ENCODE results near the gene CDH22.

Gene CDH22, protein sequence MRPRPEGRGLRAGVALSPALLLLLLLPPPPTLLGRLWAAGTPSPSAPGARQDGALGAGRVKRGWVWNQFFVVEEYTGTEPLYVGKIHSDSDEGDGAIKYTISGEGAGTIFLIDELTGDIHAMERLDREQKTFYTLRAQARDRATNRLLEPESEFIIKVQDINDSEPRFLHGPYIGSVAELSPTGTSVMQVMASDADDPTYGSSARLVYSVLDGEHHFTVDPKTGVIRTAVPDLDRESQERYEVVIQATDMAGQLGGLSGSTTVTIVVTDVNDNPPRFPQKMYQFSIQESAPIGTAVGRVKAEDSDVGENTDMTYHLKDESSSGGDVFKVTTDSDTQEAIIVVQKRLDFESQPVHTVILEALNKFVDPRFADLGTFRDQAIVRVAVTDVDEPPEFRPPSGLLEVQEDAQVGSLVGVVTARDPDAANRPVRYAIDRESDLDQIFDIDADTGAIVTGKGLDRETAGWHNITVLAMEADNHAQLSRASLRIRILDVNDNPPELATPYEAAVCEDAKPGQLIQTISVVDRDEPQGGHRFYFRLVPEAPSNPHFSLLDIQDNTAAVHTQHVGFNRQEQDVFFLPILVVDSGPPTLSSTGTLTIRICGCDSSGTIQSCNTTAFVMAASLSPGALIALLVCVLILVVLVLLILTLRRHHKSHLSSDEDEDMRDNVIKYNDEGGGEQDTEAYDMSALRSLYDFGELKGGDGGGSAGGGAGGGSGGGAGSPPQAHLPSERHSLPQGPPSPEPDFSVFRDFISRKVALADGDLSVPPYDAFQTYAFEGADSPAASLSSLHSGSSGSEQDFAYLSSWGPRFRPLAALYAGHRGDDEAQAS

DNA sequence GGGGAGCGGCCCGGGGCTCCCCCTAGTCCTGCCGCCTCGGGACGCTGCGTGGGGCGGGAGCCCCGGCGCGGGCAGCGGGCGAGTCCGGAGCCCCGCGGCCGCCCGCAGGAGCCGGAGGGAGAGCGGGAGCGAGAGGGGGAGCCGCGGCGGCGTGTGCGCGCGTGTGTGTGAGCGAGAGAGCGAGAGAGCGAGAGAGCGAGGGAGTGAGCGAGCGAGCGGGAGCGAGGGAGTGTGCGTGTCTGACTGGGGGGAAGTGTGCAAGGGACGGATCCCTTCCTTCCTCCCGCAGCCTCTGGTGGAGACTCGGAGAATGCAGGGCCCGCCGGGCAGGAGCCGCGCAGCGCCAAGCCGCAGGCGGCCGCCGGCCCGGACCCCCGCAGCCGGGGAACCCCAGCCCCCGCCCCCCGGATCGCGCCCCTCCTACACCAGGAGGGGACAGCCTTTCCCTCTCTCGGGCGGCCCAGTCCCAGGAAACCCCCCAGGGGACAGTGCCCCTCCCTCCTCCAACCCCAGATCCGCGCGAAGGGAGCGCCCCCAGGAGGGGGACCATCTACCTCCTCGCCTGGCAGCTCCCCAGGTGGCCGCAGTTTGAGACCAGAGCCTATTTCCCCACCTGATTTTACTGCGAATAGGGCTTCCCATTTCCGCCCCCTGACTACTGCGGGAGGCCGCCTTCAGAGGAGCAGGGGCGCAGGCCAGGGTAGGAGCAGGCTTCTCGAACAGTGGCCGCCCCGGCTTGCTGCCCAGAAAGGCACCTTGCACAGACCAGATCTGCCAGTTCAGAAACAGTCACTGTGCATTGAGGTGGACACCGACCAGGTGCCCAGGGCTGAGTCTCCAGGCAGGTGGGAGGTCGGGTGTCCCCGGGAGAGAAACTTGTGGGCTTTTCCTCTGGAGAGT lies at the start of gene CDH22:
Gene CDH22 (minus strand): TSS at position 241 of the 900 bp plus-strand sequence. CDS start 57,204 bp downstream, outside the sequence.
- DNase-seq, result peak in 4 of 6 experiments; percentile 7 to 21 (median 10)

DNA sequence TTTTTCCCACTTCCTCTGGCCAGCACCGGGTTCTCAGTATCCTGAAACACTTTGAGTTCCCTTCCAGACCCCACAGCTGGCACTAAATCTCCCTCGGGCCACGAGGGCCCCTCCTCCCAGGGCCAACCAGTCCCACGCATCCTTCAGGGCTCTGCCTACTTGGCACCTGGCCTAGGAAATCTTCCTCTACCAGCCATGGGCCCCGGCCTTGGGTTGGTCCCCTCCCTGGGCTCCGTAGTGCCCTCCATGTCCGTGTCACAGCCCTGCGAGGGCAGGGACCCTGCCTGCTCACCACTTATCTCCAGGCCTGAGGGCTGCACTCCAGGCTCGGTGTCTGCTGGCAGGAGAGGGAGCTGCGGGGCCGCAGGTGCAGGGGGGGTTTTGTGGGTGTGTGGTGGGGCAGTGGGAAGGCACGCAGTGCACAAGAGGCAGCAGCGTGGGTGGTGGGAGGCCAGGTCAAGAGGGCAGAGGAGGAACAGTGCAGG lies 48.8 kb upstream of the CDH22 start:
- peak in 1 of 6 experiments; percentile 20 for DNase-seq

DNA sequence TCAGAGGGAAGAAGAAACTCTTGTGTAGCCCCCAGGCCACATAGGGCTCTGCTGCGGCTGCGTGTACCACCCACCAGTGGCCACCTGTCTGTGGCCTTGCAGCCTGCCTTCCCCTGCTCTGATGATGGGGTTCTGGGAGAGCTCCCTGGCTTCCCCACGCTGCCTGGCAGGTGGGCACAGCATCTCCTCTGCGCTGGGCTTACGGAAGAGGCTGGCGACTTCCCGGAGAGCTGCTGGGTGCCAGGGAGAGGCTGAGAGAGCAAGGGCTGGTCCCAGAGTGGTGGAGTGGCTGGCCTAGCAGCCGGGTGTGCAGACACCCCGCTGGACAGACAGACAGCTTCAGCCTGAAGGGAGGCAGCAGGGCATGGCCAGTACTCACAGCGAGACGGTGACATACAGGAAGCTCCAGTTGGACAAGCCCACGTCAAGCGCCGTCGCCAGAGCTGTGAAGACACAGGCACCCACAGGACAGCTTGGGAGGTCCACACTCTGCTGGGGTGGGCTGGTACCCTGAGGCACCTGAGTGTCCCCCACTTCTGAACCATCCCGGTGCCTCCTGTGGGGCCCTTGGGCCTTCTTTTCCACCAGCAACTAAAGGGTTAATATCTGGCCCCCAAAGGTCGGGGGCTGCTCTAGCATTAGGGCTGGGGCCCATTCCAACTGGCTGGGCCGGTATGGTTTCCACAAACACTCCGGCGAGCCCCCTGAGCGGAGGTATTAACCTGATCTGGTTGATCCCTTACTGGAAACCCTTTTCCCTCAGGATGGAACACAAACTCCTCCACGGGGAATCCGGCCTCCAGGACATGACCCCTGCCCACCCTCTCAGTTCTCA lies 48.1 kb upstream of the CDH22 start:
- no peak for DNase-seq

DNA sequence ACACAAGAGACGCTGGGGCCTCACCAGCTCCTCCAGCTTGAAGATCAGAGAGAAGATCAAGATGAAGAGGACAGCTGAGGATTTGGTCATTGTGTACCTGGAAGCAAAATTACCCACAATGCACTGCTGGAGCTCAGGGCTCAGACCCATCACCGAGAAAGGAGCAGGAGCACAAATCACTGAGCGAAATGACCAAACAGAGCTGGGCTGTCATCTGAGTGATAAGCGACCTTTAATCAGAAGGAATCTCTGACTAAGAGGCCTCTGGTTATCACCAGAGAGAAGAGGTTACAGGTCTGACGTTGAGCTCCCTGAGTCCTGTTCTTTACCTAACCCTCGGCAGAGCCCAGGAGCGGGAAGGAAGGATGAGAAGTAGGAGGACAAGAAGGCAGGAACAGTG lies 47.5 kb upstream of the CDH22 start:
- no peak for DNase-seq

DNA sequence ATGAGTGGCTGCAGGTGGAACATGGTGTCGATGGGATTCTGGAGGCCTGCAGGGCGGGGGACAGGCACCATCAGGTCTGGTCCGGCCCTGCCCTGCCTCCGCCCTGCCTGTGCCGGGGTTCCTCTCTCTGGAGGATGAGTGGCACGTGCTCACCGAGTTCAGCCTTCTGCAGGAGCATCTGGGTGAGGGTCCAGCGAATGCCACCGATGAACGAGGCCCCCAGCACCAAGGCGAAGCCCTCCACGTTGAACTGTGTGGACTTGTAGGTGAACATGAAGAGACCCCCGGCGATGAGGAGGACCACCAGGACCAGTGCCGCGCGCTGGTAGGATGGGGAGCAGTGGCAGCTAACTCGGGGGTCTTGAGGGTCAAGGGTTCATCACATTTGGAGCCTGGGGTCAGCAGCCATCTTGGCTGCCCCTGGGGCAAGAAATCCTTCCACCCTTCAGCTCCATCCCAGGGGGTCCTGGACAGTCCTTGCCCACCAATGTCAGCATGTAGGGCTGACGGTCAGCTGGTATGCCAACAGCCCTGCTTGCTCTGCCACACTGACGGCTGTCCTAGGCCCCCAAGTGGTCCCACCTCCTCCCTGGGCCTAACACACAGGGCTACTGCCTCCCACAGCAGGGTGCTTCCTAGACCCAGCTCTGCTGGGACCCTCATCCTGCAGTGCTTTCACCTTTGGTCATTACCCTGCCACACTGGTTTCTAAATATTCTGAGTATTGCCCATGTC lies 46.8 kb upstream of the CDH22 start:
- no peak for DNase-seq

DNA sequence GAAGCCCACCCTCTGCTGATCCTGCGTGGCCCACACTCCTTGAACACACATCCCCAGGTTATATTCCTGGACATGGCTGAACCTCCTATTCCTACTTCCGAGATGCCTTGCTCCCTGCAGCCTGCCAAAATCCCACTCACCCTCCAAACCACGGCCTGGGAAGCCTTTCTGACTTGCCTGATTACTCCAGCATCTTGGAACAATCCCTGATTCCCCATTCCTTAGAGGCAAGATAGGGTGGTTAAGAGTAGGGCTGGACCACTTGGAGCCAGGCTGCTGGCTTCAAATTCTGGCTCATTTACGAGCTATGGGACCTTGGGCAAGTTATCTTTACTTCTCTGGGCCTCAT lies 45.9 kb upstream of the CDH22 start:
- no peak for DNase-seq

DNA sequence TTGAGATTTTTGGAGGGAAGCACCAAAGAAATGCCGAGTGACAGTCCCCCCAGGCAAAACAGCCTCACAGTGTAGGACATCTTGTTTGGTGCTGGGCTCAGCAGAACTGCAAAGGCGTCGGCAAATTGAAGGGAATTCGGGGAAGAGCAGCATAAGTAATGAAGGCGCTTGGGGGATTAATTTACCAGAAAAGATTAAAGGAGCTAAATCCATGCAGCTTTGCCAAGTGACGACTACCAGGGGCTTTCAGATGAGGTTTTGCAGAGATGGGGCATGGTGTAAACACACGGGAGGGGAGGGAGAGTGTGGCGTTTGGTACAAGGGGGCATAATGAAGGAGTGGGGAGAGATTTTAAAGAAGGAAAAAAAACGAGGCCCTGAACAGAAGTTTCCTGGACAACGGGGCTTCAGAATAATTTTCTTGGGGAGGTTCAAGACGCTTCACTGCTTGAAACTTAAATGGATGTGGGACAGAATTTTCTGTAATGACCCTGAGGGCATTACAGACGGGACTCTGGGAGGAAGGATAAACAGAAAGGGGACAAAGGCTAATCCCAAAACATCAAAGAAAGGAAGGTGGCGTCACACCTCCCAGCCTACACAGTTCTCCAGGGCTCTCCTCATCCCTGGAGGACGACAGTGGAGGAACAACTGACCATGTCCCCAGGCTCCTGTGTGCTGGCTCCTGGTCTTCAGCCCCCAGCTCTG lies 45.4 kb upstream of the CDH22 start:
- no peak for DNase-seq

DNA sequence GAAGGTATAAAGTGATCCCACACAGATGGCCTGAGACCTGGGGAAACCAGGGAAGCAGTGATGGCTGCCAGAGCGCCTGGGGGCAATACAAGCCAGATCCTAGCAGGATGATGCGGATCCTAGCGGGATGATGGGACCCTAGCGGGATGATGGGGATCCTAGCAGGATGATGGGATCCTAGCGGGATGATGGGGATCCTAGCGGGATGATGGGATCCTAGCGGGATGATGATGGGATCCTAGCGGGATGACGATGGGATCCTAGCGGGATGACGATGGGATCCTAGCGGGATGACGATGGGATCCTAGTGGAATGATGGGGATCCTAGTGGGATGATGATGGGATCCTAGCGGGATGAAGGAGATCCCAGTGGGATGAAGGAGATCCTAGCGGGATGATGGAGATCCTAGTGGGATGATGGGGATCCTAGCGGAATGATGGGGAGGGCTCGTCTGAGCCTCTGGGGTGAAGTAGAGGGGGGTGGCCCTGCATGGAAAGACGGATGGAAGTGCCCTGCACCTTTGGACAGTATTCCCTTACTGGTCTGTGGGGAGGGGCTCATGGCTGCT lies 44.2 kb upstream of the CDH22 start:
- no peak for DNase-seq

DNA sequence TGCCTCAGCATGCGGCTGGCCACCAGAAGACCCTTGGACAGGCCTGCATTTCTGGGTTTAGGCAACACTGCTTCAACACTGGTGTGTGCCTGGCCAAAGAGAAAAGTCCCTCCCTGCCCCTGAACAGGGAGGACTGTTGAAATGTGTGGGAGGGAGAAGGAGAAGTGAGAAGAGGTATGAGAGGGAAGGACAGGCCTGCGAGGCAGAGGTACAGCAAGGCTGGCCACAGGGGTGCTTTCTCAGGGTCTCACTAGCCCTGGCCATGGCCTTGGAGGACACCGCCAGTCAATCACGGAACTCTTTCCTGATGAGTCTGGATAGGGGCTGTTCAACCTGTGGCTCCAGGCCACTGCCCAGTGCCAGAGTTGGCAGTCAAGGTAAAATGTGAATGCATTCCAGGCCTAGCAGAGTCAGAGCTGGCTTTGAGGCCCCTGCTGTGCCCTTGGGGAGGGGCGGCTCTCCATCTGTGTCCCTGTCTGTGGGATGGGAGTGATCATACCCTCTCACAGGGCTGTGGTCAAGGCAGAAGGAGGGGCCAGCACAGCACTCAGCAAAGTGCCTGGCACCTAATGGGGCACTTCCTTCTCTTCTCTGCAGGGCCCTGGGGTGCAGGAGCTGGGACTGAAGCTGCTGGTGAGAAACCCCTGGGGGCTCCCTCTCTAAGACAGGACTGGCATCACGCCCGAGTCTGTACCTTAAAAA lies 43.2 kb upstream of the CDH22 start:
- no peak for DNase-seq

DNA sequence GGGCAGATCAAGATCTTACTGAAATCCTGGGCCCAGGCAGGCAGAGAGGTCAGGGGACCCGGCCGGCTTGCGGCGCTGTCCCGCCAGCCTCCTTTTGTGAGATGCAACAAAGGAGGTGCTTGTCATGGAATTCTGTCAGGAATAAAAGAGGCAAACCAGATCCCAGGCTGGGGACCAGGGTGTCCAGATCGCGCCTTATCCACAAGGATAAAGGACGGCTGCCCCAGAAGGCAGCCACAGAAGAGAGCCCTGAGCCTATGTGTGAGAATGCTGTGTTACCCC lies 42.6 kb upstream of the CDH22 start:
- no peak for DNase-seq

DNA sequence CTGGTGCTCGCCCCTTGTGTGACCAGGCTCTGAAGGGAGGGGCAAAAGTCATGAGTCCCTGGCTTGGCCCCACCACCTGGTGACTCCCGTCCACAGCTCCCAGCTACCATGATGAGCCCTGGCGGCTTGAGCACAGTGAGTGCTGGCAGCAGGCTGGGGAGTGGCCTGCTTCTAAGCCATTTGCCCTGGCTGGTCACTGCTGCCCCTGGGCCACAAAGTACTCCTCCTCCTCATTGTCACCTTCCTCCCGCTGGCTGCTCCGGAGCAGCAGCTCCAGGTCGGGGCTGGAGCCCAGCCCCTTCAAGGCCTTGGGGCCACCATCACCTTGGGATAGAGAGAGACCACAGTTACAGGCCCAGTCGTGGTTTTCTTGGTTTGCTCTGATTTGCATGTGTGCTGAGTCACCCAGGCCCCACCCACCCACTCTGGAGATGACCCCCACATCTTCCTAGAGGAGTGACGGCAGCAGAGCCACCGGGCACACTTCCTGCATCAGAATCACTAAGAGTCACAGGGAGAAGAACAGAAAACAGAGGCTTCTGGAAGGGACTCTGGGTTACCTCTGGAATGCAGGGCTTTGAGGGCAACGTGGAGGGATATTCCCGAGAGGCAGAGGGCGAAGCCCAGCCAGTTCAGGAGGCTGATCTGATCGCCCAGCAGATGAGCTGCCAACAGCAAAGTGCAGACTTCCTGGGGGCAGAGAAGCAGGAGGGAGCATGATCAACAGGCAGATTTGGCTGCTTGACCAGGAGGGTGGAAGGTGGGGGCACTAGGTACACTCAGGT lies 42.1 kb upstream of the CDH22 start:
- no peak for DNase-seq

DNA sequence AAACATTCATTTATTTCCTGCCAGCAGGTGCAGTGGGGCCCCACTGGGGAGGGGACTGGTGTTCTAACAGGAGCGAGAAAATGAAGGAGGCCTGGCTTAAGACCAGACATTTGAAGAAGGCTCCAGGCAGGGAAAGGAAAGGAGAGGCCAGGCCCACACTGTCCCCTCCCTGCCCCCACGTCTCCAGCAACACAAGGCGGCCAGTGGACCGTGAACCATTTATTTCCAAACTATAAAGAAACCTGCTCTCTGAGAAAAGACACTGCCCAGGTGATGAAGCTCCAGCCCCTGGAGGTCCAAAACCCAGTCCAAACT lies 41.4 kb upstream of the CDH22 start:
- no peak for DNase-seq

DNA sequence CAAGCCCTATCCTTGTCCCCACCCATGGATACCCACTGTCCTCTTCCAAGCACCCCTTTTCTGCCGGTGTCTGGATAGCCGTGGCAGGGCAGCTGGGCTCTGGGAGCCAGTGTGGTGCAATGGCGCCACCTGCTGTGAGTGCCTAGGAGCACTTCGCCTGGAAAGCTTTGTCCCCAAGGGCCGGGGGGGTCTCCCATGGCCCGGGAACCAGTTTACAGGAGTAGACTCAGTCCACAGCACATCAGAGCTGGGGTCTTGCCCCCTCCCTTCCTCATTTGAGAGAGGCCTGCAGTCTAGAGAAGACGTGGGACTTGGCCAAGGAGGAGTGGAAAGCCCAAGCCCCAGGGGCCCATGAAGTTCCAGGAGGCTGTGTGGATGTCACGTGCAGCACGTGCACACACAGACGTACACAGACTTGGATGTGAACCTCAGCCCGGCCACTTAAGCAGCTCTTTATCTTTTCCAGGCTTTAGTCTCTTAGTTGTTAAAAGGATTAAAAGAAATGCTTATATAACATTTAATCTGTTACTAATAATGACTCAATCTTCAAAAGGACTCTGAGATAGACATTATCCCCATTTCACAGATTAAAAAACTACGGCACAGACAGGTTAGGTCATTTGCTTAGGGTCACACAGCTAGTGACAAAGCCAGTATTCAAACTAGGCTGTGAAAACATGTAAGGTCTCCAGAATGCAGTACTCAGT lies 40.9 kb upstream of the CDH22 start:
- DNase-seq, result peak in 5 of 6 experiments; percentile 13 to 42 (median 25)

DNA sequence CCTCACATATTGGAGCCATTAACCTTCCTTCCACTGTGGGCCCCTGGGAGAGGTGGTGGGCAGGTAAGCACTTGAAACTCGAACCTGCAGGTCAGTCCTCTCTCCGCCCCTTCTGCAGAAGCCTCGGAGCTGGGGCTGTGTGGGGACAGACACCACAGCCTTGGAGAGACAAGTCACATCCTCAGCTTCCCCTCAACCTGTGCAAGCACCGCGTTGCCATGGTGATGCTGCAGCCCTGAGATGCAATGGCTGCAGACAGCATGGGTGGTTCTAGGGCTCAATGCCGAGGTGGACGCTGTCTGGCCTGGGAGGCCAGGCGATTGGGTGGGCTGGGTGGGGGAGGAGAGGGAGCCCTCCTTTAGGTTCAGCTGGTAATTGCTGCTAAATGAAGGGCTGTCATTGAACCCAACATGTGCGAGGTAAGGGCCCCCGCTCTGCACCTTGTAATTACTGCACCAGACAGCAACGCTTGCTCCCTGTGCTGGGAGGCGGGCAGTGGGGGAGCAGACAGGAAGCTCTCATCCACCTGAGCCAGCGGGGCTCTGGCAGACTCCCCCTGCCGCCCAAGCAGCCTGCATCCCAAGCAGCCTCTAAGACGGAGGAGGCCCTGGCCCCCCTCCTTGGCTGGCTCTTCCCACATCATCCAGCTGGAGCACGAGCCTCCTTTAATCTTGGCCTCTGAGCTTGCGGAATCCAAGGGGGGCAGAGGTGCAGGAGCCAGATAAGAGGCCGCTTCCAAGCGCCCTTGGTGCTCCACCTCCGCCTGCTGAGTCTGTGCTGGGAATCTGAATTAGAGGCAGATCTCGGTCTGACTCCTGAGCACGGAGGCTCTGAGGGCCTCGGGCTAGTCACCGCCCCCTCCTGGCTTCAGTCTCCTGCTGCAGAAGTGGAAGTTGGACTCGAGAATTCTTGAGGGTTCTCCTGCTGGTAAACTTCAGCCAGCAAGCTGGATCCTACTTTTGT lies 39.8 kb upstream of the CDH22 start:
- DNase-seq, result no peak

DNA sequence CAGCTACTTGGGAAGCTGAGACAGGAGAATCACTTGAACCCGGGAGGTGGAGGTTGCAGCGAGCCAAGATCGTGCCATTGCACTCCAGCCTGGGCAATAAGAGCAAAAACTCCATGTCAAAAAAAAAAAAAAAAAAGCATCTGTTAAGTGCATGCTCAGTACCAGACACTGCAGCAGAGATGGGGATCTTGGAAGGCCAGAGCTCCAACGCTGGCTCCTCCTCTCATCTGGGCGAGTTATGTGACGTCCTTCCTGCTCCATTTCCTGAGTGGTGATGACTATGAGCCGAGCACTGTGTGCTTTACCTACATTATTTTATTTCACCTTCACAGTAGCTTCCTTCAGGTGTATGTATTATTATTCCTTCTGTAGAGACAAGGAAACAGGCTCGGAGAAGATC lies 38.5 kb upstream of the CDH22 start:
- DNase-seq, result no peak

DNA sequence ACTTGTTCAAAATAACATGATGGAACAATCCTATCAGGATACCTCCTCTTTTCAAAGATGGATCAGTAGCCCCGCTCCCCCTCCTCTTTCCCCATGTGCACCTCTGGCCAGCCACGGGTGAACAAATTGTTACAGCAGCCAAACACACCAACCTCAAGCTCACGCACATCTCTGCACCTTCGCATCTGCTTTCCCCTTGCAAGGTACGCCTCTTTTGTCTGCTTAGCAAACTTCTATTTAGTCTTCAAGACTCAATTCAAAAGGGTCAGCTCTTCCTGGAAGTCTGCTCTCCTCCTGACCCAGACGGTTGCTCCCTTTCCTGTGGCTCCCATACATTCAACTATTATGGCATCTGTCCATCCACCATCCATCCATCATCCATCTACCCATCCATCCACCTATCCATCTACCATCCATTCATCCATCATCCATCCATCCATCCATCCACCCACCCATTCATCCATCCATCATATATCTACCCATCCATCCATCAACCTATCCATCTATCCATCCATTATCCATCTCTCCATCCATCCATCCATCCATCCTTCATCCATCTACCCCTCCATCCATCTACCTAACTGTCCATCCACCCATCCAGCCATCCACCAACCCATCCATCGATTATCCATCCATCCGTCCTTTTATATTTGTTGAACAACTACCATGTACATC lies 36.3 kb upstream of the CDH22 start:
- no peak for DNase-seq

DNA sequence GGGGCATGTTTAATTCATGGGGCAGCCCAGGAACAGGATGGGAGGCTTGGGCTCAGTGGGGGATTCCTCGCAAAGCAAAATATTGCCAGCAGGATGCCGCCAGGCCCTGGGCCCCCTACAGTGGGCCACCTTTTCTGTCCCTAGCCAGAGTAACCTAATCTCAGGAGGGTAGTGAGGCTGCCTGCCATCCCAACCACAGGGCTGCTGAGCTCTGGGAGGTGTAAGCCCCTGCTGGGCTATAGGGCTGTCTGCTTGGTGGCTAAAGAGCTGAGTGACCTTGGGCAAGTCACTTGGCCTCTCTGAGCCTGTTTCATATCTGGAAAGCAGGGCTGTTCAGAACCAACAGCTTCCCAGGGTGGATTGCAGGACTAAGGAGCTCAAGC lies 35.7 kb upstream of the CDH22 start:
- DNase-seq, result no peak

All from stimulated activated naive CD4-positive, alpha-beta T cell (primary cell).